ENCODE measurements around the gene NUPR1.
A peak's percentile ranks its signal among the peaks of the same experiment; 100 is the strongest.

The NUPR1 gene

DNA sequence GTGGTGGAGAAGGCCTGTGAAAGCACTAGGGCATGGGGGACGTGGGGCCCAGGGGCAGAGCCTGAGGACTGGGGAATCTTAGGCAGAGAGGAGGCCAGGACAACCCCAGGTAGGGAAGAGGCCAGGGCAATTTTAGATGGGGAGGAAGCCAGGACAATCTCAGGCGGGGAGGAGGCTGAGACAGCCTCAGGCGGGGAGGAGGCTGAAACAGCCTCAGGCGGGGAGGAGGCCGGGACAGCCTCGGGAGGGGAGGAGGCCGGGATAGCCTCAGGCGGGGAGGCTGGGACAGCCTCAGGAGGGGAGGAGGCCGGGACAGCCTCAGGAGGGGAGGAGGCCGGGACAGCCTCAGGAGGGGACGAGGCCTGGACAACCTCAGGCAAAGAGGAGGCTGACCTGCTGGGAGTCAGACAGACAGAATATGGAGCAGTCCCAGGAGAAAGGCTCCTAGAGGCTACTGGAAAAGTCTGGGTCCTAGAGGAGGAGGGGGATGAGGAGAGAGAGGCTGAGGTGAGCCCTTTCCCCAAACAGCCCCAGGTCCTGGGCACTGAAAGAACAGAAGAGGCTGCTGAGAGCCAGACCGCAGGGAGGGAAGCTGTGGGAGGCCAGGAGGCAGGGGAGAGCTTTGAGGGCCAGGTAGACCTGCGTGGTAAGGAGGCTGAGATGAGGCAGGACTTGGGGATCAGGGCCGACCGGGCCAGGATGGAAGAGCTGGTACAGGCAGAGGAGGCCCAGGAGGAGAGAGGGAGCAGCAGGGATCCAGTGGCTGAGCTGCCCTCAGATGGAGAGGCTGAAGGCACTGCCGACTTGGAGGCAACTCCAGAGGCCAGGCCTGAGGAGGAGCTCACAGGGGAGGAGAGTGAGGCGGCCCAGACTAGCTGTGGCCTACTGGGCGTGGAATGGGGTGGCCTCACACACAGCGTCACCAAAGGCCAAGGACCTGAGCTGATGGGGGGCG lies 42.7 kb downstream of the NUPR1 start:
- in situ Hi-C loops (cut with HindIII; ENCODE audit: low pct_ligation_motif_present, low sequenced_read_pairs) = no loop called here
- Histone ChIP-seq H3K36me3 (replicated peaks) (no peaks in the 10 kb centered on the region), H3K4me3 (ENCODE audit: low read depth, low read length) (no peak overlapping the region), H3K27me3 (replicated peaks) (no peaks in the 10 kb centered on the region), H3K27ac (no peak overlapping the region)
- DNase-seq = no peak
- TF ChIP-seq, protein P1, sequence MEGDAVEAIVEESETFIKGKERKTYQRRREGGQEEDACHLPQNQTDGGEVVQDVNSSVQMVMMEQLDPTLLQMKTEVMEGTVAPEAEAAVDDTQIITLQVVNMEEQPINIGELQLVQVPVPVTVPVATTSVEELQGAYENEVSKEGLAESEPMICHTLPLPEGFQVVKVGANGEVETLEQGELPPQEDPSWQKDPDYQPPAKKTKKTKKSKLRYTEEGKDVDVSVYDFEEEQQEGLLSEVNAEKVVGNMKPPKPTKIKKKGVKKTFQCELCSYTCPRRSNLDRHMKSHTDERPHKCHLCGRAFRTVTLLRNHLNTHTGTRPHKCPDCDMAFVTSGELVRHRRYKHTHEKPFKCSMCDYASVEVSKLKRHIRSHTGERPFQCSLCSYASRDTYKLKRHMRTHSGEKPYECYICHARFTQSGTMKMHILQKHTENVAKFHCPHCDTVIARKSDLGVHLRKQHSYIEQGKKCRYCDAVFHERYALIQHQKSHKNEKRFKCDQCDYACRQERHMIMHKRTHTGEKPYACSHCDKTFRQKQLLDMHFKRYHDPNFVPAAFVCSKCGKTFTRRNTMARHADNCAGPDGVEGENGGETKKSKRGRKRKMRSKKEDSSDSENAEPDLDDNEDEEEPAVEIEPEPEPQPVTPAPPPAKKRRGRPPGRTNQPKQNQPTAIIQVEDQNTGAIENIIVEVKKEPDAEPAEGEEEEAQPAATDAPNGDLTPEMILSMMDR (IDR thresholded peaks at IDR 0.05; ENCODE audit: low read depth, low read length, missing control alignments) = no peak

DNA sequence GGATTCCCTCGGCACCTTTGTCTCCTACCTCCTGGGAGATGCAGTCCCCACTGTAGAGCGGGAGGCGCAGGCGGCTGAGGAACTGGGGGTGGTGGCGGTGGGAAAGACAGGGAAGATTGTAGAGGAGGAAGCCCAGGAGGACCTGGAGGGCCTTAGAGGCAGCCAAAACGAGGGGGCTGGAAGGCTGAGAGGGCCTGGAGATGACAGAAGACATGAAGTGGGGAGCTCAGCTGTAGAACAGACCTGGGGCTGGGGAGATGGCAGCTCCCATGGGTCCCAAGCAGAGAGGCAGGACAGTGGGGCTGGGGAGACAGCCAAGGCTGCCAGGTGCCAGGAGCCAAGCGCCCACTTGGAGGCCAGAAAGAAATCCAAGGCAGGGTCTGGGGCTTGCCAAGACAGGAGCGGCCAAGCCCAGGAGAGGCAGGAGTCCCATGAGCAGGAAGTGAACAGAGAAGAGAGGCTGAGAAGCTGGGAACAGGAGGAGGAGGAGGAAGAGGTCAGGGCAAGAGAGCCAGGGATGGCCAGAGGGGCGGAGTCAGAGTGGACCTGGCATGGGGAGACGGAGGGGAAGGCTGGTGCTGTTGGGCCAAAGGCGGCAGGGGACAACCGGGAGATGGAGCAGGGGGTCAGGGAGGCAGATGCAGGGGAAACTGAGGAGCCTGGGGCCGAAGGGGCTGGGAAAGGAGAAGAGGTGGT lies 43.5 kb downstream of the NUPR1 start:
- no peaks in the 10 kb centered on the region for H3K36me3 ChIP-seq (replicated peaks)
- no peak for DNase-seq
- in situ Hi-C loops (cut with HindIII; ENCODE audit: low pct_ligation_motif_present, low sequenced_read_pairs) = no loop called here
- H3K27ac ChIP-seq = no peak overlapping the region
- no peaks in the 10 kb centered on the region for H3K27me3 ChIP-seq (replicated peaks)
- H3K4me3 ChIP-seq (ENCODE audit: low read depth, low read length) = no peak overlapping the region
- TF ChIP-seq, protein P1 (IDR thresholded peaks at IDR 0.05; ENCODE audit: low read depth, low read length, missing control alignments) = no peak

DNA sequence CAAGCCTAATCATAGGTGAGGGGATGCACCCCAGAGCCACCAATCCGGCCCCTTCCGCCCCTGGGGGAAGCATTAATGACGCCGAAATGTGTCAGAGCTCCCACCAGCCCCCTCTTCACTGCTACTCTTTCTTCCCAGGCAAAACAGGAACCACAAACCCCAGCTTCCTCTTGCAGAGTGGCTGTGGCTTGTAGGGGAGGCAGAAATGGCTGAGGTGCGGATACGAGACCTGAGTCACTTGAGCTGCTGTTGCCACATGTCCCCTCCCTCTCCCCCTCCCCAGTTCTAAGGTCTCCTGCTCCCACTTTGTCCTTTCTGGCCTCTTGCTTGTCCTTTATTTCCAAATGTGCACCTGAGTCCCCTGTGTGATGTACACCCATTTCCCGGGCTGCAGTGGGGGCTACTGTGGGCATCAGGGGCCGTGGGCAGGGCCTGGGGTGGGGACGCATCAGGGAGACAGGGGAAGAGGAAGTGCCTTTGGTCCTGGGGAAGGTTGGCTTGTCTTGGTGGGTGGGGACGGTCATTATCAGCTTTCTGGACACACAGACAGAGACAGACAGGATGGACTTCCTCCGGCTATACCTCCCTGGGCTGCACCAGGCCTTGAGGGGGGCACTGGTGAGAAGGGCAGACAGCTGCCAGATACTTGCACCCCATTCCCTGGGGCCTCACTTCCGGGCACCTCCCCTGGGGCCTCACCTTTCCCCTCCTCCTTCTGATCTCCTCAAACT lies 44.5 kb downstream of the NUPR1 start, which contains the start of gene APOBR:
TSS of gene APOBR (plus strand) at position 523 of the 731 bp plus-strand sequence. CDS start at position 562, 39 bp downstream.
- Histone ChIP-seq H3K27me3 (replicated peaks) (no peaks in the 10 kb centered on the region), H3K36me3 (replicated peaks) (no peaks in the 10 kb centered on the region), H3K27ac (no peak within 1 kb of the TSS), H3K4me3 (ENCODE audit: low read depth, low read length) (no peak within 1 kb of the TSS)
- in situ Hi-C loops (cut with HindIII; ENCODE audit: low pct_ligation_motif_present, low sequenced_read_pairs) = no loop called here
- DNase-seq = no peak
- TF ChIP-seq, protein P1 (IDR thresholded peaks at IDR 0.05; ENCODE audit: low read depth, low read length, missing control alignments) = no peak

DNA sequence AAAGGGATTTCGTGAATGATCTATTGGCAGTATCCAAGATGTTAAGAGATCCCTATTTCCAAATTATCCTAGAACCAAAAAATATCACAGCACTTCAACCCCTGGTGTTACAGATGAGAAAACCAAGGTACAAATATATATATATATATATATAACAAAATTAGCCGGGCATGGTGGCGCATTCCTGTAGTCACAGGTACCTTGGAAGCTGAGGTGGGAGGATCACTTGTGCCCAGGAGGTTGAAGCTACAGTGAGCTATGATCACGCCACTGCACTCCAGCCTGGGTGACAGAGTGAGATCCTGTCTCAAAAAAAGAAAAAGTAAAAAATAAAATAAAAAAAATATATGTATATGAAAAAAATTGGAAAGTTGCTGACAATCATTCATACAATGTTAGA lies 46.3 kb downstream of the NUPR1 start:
- DNase-seq = no peak
- no peaks in the 10 kb centered on the region for H3K36me3 ChIP-seq (replicated peaks)
- H3K27ac ChIP-seq = peak overlapping the region; percentile 99
- H3K4me3 ChIP-seq (ENCODE audit: low read depth, low read length) = peak overlapping the region; percentile 99
- TF ChIP-seq, protein P1 (IDR thresholded peaks at IDR 0.05; ENCODE audit: low read depth, low read length, missing control alignments) = no peak
- no peaks in the 10 kb centered on the region for H3K27me3 ChIP-seq (replicated peaks)
- in situ Hi-C loops (cut with HindIII; ENCODE audit: low pct_ligation_motif_present, low sequenced_read_pairs) = no loop called here

DNA sequence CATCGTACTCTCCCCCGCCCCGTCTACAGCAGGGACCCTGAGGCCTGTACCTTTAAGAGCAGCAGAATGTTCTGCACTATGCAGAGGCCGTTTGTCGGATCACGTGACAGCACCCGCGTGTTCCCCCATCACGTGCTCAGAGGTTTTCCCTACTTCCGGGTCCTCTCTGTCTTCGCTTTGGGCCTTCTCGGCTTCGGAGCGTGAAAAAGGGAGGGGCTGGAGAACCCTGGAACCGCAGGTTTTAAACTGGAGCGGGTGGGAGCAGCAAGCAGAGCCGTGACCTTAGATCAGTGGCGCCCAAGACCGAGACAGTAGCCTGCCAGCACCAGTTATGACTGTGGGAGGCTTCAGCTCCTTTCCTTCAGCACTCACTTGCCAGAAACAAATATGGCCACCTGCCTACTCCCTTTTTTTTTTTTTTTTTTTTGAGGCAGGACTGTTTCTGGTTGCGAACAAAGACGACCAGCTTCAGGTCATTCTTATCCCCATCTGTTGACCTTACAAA lies 46.8 kb downstream of the NUPR1 start, which contains the start of gene CLN3:
TSS of gene CLN3 (minus strand) at position 105 of the 505 bp plus-strand sequence. CDS start 315 bp downstream, outside the sequence.
- in situ Hi-C loops (cut with HindIII; ENCODE audit: low pct_ligation_motif_present, low sequenced_read_pairs) = no loop called here
- peak; percentile 92 for DNase-seq
- Histone ChIP-seq H3K27ac (peak within 1 kb of the TSS; percentile 99), H3K27me3 (replicated peaks) (no peaks in the 10 kb centered on the region), H3K4me3 (ENCODE audit: low read depth, low read length) (peak within 1 kb of the TSS; percentile 99), H3K36me3 (replicated peaks) (no peaks in the 10 kb centered on the region)
- TF ChIP-seq, protein P1 (IDR thresholded peaks at IDR 0.05; ENCODE audit: low read depth, low read length, missing control alignments) = no peak
